GM21825 (cell line): ENCODE results near the gene DLL1.
"Not testable (repeated sequence)": the region's sequence is repeated elsewhere in the genome, so short reads cannot be mapped to it uniquely, and the experiment has no call there.

ENCODE experiments used
- ATAC-seq: cut with Tn5 transposase; IDR thresholded peaks from one replicate; pipeline ENCODE4 v1.9.1; 2021; ENCODE audit warnings: mild to moderate bottlenecking, moderate library complexity; ENCODE audit not compliant: unreplicated experiment

The DLL1 gene

GRCh38 chr6:170269151-170269845 is 21.6 kb downstream of the DLL1 start:
- no peak for ATAC-seq

DNA sequence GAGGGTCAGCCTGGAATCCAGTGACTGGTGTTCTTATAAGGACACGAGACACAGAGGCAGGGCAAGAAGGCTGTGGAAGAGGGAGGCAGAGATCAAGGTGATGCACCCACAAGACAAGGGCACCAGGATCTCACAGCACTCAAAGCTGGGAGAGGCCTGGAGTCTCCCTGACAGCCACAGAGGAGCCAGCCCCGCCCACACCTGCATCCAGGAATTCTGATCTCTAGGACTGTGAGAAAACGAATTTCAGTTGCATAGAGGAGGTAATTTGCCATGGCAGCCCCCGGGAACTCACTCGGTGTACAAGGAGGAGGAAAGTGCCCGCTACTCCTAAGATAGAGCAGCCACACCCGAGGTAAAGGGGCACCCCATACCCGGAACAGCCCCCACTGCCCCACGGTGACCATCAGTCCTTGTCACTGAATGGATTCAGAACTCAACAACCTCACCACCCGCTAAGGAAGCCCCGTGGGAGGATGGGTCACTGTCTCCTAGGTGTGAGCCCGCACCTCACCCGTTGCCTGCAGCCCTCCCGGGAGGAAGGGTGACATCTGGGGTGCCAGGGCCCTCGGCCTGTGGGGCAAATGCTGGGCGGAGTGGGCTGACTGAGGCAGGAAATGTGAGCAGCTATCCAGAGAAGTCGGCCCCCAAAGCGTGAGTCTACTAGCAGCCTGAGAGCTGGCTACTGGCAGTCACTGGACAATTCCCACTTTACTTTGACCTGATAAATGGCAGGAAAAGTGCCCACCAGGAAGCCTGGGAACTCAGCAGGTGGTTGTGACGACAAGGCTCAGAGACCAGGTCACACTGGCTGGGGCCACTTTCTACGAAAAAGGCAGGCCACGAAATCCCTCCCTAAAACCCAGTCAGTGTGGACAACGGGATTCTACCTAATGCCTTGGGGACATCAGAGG is 22.4 kb downstream of the DLL1 start:
- ATAC-seq, result no peak

DNA sequence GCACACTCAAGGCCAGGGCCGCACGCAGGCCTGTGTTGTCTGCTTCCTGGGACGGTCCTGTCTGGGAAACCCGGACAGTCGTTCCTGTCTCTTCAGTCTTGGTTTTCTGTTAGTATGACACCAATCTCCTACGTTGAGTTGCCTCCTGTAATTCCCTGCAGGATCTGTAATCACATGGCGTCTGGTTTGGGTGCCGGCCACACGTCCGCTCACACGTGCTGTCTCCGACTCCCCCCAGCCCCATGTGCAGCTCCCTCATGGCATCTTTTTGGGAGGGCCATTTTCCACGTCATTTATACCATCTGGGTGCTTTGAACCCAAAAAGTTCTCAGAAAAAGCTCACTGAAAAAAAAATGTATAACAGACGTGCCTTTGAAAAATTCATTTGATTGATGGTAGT is 23.2 kb downstream of the DLL1 start:
- ATAC-seq, result no peak

- ATAC-seq, result no peak
Measured at GRCh38 chr6:170266061-170266825, 24.6 kb downstream of the DLL1 start.

GRCh38 chr6:170265655-170266054 is 25.2 kb downstream of the DLL1 start:
- ATAC-seq, result no peak

DNA sequence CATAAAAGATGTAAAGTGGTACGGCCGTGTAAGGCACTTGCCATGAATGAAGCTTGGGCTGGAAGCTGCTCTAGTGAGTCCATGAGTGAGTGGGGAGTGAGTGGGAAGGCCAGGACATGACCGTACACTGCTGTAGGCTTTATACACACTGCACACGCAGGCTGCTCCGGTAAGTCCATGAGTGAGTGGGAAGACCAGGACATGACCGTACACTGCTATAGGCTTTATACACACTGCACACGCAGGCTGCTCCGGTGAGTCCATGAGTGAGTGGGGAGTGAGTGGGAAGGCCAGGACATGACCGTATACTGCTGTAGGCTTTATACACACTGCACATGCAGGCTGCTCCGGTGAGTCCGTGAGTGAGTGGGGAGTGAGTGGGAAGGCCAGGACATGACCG is 26.2 kb downstream of the DLL1 start:
- ATAC-seq, result not testable (repeated sequence)

DNA sequence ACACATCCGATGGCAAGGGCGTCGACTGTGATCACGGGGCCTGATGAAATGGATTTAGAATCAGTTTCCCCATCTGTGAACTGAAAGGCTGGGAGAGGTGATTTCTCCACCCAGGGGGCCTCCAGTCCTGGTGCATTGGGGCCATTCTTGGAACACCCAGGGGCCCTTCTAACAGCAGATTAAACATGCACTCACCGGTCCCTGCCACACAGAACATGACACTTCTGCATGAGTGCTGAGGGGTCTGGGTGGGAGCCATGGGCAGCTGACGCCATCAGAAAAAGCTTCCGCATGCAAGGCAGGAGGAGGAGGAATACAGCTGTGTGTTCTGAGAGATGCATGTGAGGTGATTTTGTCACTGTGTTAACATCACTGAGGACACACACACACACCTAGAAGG is 26.8 kb downstream of the DLL1 start:
- ATAC-seq, result no peak

GRCh38 chr6:170263410-170263809 is 27.5 kb downstream of the DLL1 start:
- ATAC-seq, result no peak

DNA sequence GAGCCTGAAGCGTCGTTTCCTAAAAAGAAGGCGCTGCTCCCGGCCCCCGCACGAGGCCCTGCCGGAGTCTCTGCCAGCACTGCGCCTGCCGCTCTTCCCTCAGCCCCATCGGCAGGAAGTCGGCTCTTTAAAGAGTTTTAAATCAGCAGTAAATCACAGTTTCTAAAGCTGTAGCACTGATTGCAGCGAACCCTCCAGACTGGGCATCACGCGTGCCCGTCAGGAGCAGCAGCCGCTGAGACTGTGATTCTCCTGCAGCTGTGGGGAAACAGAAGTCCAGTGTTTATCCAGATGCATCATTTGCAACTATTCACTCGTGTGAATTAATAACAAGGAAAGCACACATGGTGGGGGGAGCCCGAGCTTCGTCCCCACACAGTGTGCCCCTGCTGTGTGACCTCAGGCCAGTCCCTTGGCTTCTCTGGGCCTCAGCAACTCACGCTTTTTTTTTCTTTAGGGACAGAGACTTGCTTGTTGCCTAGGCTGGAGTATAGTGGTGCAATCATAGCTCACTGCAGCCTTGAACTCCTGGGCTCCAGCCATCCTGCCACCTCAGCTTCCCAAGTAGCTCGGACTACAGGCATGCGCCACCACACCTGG is 28.3 kb downstream of the DLL1 start:
- ATAC-seq, result no peak

DNA sequence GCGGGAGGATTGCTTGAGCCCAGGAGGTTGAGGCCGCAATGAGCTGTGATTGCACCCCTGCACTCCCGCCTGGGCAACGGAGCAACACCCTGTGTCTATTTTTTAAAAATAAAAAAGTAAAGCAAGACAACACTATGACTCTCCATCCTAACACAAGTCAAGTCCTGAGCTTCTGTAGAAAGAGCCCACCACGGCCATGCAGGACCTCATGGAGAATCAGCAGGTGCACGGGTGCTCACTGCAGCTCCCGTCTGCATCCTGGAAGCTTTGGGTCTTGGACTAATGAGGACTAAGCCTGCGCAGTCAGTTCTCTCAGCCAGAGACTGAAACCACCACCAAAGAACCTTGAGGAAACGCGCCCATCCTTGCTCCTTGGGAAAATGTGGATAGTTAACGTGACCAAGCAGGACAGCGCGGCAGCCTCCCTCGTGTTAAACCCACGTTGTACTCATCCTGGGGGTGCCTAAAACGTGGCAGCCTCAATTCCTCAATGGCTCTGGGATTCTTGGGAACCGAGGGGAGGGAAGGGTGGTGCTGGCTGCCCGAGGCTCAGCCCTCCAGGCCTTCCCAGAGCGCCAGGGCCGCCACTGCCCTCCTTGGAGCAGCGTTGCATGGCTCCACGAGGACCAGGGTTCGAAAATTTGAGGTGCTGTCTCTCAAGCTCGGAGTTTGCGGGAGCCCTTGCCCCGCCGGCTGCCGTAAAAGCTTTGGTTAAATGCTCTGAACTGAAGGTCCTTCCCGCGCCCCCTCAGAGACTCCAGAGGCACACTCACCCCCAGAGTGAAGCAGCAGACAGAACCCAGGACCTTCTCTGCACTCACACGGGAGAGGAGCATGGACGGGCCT is 29.0 kb downstream of the DLL1 start:
- no peak for ATAC-seq

DNA sequence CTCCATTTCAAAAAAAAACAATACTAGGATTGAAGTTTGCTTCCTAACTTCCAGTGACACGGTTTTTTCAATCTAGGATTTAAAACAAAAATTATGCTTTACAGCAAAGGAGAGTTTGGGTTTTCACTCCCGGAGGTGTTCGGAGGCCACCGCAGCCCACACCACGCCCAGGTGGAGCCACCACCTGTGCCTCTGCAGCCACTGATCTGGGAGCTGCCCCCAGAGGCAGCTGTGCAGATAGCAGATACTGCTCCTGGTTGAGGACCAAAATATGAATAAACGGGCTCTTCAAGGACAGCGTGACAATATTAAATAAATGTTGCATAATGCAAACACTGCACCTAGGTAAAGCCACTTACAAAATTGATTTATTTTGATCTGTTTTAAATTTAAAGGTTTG is 30.2 kb downstream of the DLL1 start:
- ATAC-seq, result no peak

DNA sequence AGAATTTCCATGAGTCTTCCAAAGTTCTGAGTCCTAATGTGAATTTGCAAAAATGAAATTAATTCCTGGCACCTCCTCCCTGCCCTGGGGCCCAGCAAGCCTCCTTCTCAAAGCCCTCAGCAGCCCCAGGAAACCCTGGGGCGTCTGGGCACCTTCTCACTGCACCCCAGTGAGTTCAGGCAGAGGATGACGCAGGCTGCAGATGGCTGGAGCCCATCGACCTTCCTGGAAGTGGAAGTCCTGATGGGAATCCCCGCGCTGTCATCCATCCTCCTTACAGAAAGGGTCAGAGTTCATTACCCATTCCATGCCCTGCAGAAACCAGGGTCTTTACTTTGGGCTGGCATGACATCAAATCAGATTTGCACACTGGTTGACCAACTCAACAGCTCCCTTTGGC is 31.6 kb downstream of the DLL1 start:
- ATAC-seq, result no peak

- no peak for ATAC-seq
Measured at GRCh38 chr6:170258407-170258806, 32.5 kb downstream of the DLL1 start.

DNA sequence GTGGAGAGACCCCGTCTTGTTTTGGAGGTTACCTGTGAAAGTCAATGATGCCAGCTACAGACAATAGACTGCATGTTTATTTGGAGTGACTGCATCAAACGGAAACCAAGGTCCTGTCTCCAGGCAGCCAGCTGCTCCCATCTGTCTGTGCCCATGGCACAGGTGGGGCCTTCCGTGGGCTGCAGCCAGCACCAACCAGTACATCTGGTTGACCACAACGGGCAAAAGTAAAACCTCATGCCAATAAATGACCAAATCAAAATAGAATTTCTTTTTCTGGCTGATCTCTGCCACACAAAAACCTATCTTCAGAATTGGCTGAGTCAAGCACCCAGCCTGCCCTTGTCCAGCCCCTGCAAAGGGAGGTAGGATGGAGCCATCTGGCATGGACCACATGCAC is 33.5 kb downstream of the DLL1 start:
- no peak for ATAC-seq

DNA sequence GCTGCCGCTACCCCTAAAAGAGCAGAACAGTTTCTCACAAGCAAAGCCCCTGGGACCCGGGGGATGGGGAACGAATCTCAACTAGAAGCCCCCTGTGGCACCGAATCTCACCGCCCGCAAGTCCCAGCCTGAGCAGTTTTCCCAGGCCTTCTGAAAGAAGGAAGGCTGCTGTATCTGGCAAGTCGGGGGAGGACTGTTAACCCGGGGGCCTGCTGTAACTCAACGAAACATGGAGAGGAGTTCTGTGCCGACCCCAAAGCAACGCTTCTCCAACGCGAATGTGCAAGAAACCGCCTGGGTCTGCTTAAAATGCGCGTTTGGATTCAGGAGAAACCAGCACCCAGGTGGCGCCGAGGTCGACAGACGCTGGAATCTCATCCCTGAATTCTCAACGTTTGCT is 34.2 kb downstream of the DLL1 start:
- no peak for ATAC-seq

DNA sequence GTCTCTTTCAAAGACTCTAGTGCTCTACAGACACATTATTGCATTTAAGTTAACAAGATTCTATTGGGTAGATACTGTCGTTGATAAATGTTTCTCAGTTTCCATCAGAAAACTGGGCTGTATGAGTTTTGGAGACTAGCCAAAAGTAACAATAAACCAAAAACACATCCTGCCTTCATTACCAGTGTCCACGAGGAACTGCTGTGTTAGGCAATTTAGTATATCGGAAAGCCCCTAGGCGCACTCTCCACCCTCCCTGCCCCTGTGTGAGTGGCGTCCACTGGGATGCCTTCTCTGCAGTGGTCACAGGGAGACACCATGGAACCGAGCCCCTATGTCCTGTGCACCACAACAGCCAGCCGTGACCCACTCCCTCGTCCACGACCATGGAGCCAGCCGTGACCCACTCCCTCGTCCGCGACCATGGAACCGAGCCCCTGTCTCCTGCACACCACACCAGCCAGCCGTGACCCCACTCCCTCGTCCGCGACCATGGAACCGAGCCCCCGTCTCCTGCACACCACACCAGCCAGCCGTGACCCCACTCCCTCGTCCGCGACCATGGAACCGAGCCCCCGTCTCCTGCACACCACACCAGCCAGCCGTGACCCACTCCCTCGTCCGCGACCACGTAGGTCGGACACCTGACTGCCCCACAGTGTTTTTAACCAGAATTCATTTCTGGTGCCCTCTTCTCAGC is 35.3 kb downstream of the DLL1 start:
- ATAC-seq, result no peak

DNA sequence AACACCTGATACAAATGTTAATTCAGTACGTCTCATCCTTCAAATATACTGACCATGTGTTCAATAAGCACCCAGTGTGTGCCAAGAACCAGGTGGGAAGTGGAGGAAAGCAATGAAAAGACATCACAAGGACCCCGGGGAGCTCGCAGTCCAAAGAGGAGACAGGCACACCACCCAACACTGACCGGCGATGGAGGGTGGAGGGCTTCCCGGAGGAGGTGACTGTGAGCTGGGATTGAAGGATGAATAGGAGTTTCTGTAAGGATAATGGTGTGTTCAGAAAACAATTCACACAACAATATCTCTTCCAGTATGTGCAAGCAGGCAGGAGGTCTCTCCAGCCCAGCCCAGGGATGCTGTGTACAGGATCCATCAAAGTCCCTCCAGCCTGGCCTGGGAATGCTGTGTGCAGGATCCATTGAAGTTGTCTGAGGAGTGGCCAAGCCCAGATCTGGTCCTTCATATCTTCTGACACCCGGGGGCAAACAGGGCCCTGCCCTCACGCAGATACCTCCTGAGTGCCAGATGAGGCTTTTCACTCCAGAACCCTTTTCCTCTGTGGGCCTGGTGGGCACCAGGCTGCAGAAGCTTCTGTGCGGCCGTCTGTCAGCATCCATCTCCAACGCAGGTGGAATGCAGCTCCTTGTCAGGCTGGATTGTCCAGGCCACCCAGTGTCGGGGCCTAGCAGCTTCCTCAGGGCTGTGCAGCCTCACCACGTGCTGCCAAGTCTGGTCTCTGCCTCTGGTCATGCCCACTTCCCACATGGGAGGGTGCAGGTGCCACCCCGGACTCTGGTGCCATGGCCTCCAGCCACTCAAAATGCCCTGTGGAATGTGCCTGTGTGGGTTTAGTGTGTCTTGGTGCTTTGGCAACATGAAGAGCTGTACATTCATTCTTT is 36.3 kb downstream of the DLL1 start:
- ATAC-seq, result no peak

GRCh38 chr6:170253910-170254269 is 37.0 kb downstream of the DLL1 start:
- no peak for ATAC-seq
